ENCODE results near the gene CNPY3. TPM values are rescaled to one million over a fixed set of nuclear protein-coding genes. Genes with fewer than 3 reads are reported as not detected.

Gene CNPY3
- total and polyA plus RNA-seq, 2 of the 13 experiments (the other 11 are each of a cell fraction or from before 2014, with no cell fraction given): 42.3 to 60.2 TPM

DNA sequence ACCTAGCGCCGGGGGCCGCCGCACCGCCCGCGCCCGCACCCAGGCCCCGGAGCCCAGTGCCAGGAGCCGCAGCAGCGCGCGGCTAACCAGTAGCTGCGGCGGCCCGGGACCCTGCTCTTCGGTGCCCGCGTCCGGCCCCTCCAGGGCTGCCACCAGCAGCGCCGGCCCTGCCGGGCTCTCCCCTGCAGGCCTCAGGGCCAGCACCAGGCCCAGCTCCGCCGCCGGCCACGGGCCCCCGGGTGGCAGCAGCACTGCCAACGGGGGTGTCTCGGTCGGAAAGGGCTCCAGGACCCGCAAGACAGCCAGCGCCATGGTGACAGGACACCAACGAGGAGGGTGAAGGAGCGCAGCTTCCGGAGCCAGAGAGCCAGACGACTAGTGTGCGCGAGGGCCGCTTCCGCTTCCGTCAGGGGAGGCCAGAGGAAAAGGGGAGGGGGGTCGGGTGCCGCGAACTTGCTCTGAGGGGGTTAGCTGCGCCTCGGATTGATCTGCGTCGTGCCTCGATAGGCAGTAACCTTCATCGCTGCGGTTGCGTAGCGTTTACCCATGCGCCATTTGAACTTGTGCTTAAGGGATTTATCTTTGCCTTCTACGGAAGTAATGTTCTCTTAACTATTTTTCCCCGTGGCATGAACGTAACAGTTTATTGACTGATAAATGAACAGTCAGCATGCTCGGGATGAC, 49.7 kb downstream of the CNPY3 start, which contains the start of gene PEX6 (continued):
- peak; percentile 47 for TF ChIP-seq SP4 (CRISPR knock-in tag; IDR thresholded peaks at IDR 0.05)
- peak; percentile 35; the same call in 1 of the 2 replicates for TF ChIP-seq SAFB2 (CRISPR knock-in tag; IDR thresholded peaks at IDR 0.05; ENCODE audit: borderline replicate concordance, low read depth)
- TF ChIP-seq SRY (CRISPR knock-in tag; IDR thresholded peaks at IDR 0.05): peak; percentile 82
- TF ChIP-seq ZNF841 (CRISPR knock-in tag; IDR thresholded peaks at IDR 0.05; ENCODE audit: borderline replicate concordance): 0 out of 2 replicates have a peak, but pooled peaks have one; percentile 0
- peak; percentile 51; the same call in 1 of the 2 replicates for TF ChIP-seq PPARG (CRISPR knock-in tag; conservative IDR thresholded peaks at IDR 0.05)
- TF ChIP-seq ZNF253 (CRISPR knock-in tag; IDR thresholded peaks at IDR 0.05; ENCODE audit: borderline replicate concordance): no peak; the same call in 1 of the 2 replicates
- TF ChIP-seq ESRRA (CRISPR knock-in tag; IDR thresholded peaks at IDR 0.05; ENCODE audit: low read depth): no peak
- no peak; the same call in 1 of the 2 replicates for TF ChIP-seq CENPX (CRISPR knock-in tag; IDR thresholded peaks at IDR 0.05)
- no peak for TF ChIP-seq SOX13 (IDR thresholded peaks at IDR 0.05)
- no peak for TF ChIP-seq SOX13 (CRISPR knock-in tag; conservative IDR thresholded peaks at IDR 0.05 in 1 of 2, IDR thresholded peaks at IDR 0.05 in 1 of 2)
- no peak for TF ChIP-seq IRX3 (CRISPR knock-in tag; IDR thresholded peaks at IDR 0.05; ENCODE audit: borderline replicate concordance, low read depth)
- TF ChIP-seq GATA4 (IDR thresholded peaks at IDR 0.05; ENCODE audit: borderline replicate concordance, low read depth): peak; percentile 64; the same call in 1 of the 2 replicates
- peak; percentile 81; the same call in 1 of the 2 replicates for TF ChIP-seq ZBTB21 (CRISPR knock-in tag; IDR thresholded peaks at IDR 0.05)
- TF ChIP-seq, protein P1, sequence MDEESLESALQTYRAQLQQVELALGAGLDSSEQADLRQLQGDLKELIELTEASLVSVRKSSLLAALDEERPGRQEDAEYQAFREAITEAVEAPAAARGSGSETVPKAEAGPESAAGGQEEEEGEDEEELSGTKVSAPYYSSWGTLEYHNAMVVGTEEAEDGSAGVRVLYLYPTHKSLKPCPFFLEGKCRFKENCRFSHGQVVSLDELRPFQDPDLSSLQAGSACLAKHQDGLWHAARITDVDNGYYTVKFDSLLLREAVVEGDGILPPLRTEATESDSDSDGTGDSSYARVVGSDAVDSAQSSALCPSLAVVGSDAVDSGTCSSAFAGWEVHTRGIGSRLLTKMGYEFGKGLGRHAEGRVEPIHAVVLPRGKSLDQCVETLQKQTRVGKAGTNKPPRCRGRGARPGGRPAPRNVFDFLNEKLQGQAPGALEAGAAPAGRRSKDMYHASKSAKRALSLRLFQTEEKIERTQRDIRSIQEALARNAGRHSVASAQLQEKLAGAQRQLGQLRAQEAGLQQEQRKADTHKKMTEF (CRISPR knock-in tag; IDR thresholded peaks at IDR 0.05): peak; percentile 89
- TF ChIP-seq AKAP8 (CRISPR knock-in tag; IDR thresholded peaks at IDR 0.05): no peak
- TF ChIP-seq, protein P2, sequence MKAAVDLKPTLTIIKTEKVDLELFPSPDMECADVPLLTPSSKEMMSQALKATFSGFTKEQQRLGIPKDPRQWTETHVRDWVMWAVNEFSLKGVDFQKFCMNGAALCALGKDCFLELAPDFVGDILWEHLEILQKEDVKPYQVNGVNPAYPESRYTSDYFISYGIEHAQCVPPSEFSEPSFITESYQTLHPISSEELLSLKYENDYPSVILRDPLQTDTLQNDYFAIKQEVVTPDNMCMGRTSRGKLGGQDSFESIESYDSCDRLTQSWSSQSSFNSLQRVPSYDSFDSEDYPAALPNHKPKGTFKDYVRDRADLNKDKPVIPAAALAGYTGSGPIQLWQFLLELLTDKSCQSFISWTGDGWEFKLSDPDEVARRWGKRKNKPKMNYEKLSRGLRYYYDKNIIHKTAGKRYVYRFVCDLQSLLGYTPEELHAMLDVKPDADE (CRISPR knock-in tag; IDR thresholded peaks at IDR 0.05): no peak
- no peak; the same call in 1 of the 2 replicates for TF ChIP-seq MEIS2 (CRISPR knock-in tag; IDR thresholded peaks at IDR 0.05)
- TF ChIP-seq ZSCAN29 (CRISPR knock-in tag; conservative IDR thresholded peaks at IDR 0.05): peak; percentile 75
- peak; percentile 80; the same call in 1 of the 2 replicates for TF ChIP-seq ZNF124 (CRISPR knock-in tag; IDR thresholded peaks at IDR 0.05)
- peak; percentile 26; the same call in 1 of the 2 replicates for TF ChIP-seq HOXA7 (CRISPR knock-in tag; IDR thresholded peaks at IDR 0.05)
- TF ChIP-seq, protein P3, sequence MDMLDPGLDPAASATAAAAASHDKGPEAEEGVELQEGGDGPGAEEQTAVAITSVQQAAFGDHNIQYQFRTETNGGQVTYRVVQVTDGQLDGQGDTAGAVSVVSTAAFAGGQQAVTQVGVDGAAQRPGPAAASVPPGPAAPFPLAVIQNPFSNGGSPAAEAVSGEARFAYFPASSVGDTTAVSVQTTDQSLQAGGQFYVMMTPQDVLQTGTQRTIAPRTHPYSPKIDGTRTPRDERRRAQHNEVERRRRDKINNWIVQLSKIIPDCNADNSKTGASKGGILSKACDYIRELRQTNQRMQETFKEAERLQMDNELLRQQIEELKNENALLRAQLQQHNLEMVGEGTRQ (IDR thresholded peaks at IDR 0.05; ENCODE audit: low read depth, low read length): no peak
- TF ChIP-seq, protein P3 (CRISPR knock-in tag; IDR thresholded peaks at IDR 0.05; ENCODE audit: borderline replicate concordance): no peak
- TF ChIP-seq, protein P4, sequence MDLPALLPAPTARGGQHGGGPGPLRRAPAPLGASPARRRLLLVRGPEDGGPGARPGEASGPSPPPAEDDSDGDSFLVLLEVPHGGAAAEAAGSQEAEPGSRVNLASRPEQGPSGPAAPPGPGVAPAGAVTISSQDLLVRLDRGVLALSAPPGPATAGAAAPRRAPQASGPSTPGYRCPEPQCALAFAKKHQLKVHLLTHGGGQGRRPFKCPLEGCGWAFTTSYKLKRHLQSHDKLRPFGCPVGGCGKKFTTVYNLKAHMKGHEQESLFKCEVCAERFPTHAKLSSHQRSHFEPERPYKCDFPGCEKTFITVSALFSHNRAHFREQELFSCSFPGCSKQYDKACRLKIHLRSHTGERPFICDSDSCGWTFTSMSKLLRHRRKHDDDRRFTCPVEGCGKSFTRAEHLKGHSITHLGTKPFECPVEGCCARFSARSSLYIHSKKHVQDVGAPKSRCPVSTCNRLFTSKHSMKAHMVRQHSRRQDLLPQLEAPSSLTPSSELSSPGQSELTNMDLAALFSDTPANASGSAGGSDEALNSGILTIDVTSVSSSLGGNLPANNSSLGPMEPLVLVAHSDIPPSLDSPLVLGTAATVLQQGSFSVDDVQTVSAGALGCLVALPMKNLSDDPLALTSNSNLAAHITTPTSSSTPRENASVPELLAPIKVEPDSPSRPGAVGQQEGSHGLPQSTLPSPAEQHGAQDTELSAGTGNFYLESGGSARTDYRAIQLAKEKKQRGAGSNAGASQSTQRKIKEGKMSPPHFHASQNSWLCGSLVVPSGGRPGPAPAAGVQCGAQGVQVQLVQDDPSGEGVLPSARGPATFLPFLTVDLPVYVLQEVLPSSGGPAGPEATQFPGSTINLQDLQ (CRISPR knock-in tag; IDR thresholded peaks at IDR 0.05): 0 out of 2 replicates have a peak, but pooled peaks have one; percentile 66
